ENCODE measurements around the gene MPPE1.

The MPPE1 gene

DNA sequence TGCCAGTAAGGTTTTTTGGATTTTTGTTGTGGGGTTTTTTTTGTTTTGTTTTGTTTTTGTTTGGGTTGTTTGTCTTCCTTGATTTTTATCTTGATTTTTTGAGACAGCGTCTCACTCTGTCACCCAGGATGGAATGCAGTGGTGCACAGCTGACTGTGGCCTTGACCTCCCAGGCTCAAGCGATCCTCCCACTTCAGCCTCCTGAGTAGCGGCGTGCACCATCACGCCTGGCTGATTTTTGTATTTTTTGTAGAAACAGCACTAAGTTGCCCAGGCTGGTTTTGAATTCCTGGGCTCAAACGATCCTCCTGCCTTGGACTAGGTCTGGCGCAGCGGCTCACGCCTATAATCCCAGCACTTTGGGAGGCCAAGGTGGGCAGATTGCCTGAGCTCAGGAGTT lies 16.4 kb downstream of the MPPE1 start:
- no peak for TF ChIP-seq Cebpa-rat (IDR thresholded peaks at IDR 0.05)
- Histone ChIP-seq H3K27me3 (no peaks in the 10 kb centered on the region), H3K4me1 (peaks cover 12 to 71% (median 43%) of the 10 kb centered on the region in 10 experiments), H4K20me1 (no peaks in the 10 kb centered on the region), H3K4me2 (peak overlapping the region in 8 of 11 experiments; percentile 72 to 97 (median 91); a peak in 13 of 22 replicates), H3K36me3 (peaks cover 40 to 80% (median 58%) of the 10 kb centered on the region in 11 experiments), H3K9me3 (replicated peaks in 1 of 11) (no peaks in the 10 kb centered on the region), H3K27ac (peak overlapping the region in 8 of 11 experiments; percentile 28 to 84 (median 74); a peak in 14 of 22 replicates), H3K9ac (peak overlapping the region in 4 of 11 experiments; percentile 40 to 52 (median 50); a peak in 4 of 22 replicates), H3K4me3 (no peak overlapping the region)

DNA sequence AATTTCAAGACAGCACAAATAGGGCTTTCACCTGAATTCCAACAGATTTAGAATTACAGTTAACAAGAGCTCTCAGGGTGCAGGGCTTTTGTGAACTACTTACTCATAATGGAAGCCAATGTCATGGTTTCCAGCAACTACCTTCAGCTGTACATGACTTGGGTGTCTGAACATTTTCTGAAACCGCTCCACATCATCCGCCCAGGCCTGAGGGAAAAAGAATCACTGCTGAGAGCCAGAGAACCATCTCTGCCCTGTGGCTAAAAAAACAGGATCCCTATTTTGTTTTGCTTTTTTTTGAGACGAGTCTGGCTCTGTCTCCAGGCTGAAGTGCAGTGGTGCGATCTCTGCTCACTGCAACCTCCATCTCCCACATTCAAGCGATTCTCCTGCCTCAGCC lies 18.8 kb downstream of the MPPE1 start:
- no peak overlapping the region for H3K4me2 ChIP-seq
- H3K36me3 ChIP-seq = peaks cover 33 to 79% (median 57%) of the 10 kb centered on the region in 11 experiments
- no peak overlapping the region for H3K4me3 ChIP-seq
- H3K4me1 ChIP-seq = peaks cover 15 to 71% (median 44%) of the 10 kb centered on the region in 10 experiments
- H3K27me3 ChIP-seq = no peaks in the 10 kb centered on the region
- no peak overlapping the region for H3K9ac ChIP-seq
- no peak for TF ChIP-seq Cebpa-rat (IDR thresholded peaks at IDR 0.05)
- H3K27ac ChIP-seq = 0 out of 22 replicates have a peak overlapping the region, but pooled peaks of 2 of the 11 experiments have one; percentile 2 to 29
- no peaks in the 10 kb centered on the region for H4K20me1 ChIP-seq
- H3K9me3 ChIP-seq (replicated peaks in 1 of 11) = no peaks in the 10 kb centered on the region

DNA sequence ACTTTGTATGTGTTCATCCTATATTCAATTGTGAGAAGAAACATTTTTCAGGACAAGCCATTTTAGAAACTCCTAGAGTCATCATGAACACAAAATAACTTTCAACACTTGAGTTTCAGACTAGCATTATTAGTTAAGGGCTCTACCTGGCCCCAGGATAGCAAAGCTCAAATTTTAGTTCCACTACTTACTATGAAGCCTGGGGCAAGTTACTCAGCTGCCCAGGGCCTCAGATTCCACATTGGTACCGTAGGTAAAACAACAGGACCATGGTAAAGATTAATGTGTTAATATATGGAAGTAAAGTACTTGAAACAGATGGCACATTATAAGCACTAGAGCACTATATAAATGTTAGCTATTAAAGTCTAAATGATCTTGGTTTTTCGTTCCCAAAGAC lies 19.4 kb downstream of the MPPE1 start:
- Histone ChIP-seq H3K4me3 (no peak overlapping the region), H3K9me3 (replicated peaks in 1 of 11) (no peaks in the 10 kb centered on the region), H4K20me1 (no peaks in the 10 kb centered on the region), H3K36me3 (peaks cover 34 to 82% (median 57%) of the 10 kb centered on the region in 11 experiments), H3K27me3 (no peaks in the 10 kb centered on the region), H3K27ac (peak overlapping the region in 2 of 11 experiments; percentile 22 to 29; a peak in 2 of 22 replicates), H3K9ac (no peak overlapping the region), H3K4me1 (peaks cover 15 to 71% (median 44%) of the 10 kb centered on the region in 10 experiments), H3K4me2 (no peak overlapping the region)
- TF ChIP-seq Cebpa-rat (IDR thresholded peaks at IDR 0.05) = no peak

DNA sequence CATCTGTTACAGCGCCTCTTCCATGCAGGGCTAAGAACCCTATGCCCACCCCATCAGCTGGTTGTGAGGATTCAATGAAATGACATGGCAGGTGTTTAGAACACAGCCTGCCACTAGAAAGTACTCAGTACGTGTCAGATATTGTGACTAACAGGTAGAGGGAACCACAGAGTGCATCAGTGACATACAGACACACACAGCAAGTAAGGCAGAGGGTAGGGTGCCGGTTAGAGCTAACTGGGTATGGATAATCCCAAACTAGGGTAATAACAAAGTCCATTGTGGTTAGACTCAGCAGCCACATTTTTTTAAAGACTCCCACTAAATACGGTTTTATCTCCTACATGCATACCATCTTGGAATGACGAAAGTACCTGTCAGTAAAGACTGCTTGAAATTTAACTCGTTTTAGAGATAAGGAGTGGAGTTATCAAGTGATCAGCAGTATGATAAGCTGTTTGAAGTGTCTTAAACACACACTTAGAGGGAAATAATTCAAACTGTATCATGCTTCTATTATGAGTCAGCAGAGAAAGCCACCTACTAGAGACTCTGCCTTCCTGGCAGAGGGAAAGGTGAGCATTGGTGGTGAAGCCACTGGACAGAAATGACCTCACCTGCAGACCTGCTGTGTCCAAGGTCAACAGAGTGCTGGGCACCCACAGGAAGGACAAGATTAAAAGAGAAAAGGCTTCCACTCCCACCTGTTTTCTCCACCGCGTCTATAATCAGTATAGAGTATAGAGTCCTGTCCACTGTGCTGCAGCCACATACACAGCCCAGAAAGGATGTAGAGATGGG lies 20.6 kb downstream of the MPPE1 start:
- Histone ChIP-seq H4K20me1 (no peaks in the 10 kb centered on the region), H3K4me1 (peaks cover 23 to 68% (median 42%) of the 10 kb centered on the region in 10 experiments), H3K4me2 (no peak overlapping the region), H3K9me3 (replicated peaks in 1 of 11) (no peaks in the 10 kb centered on the region), H3K27me3 (no peaks in the 10 kb centered on the region), H3K4me3 (no peak overlapping the region), H3K27ac (peak overlapping the region in 2 of 11 experiments; percentile 7 to 22; a peak in 2 of 22 replicates), H3K9ac (no peak overlapping the region), H3K36me3 (peaks cover 34 to 75% (median 57%) of the 10 kb centered on the region in 11 experiments)
- no peak for TF ChIP-seq Cebpa-rat (IDR thresholded peaks at IDR 0.05)

DNA sequence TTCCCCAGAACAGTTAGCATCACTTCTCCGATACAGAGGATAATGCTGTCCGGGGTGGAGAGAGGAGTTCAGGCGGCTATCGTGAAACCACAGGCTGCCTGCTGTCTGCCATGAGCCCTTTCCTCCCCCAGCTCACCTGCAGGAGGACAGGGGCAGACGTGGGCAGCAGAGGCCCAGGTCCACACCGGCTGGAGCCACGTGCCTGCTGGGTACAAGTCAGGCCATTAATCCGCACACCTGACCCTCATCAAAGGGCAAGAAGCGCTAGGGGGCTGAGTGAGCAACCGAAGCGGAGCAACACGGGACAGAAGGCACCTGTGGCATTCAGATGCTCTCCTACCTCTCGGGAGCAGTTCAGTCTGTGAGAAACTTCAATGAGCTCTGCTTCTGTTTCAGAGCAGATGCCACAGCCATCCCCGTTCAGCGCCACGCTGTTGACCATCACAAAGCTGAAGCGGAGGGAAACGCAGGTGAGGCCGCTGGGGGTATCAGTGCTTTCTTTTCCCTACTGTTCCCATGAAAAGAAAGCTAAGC lies 21.5 kb downstream of the MPPE1 start:
- Histone ChIP-seq H3K36me3 (peaks cover 34 to 74% (median 52%) of the 10 kb centered on the region in 11 experiments), H3K27me3 (no peaks in the 10 kb centered on the region), H3K4me2 (peak overlapping the region in 1 of 11 experiments; percentile 3; a peak in 1 of 22 replicates), H3K27ac (peak overlapping the region in 5 of 11 experiments; percentile 4 to 39 (median 17); a peak in 4 of 22 replicates), H3K9ac (no peak overlapping the region), H3K4me3 (no peak overlapping the region), H3K9me3 (replicated peaks in 1 of 11) (no peaks in the 10 kb centered on the region), H3K4me1 (peaks cover 32 to 68% (median 42%) of the 10 kb centered on the region in 10 experiments), H4K20me1 (no peaks in the 10 kb centered on the region)
- TF ChIP-seq Cebpa-rat (IDR thresholded peaks at IDR 0.05) = no peak

DNA sequence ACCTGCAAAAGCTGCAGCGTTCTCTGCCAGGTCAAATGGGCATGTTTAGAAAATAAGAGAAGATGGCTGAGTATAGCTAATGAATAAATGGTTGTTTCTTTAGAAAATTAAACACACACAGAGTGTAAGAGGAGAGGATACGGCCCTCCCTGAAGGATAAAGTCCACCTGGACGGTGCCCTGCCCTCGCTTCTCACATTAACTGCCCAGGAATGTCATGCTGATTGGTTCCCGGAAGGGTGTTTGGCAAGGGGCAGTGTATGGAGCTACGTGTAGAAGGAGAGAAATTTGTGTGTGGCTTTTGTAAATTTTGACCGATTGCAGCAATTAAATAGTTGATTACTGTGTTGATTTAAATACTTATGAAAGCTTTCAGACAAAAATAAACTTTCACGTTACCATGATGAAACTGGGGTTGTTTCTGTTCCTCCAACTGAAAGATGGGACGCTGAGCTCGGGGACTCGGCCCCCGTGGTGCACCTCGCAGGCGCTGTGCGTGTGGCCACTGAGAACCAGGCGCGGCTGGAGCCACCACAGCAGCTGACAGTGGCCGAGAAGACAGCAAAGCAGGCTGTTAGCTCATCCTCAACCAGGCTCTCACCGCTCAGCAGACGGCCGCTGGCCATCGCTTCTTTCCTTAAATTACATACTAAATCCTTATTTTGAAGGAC lies 22.7 kb downstream of the MPPE1 start:
- H3K27ac ChIP-seq = peak overlapping the region in 8 of 11 experiments; percentile 76 to 93 (median 86); a peak in 15 of 22 replicates
- no peaks in the 10 kb centered on the region for H3K27me3 ChIP-seq
- H3K9ac ChIP-seq = no peak overlapping the region
- H3K4me2 ChIP-seq = peak overlapping the region in 8 of 11 experiments; percentile 75 to 88 (median 83); a peak in 16 of 22 replicates
- H4K20me1 ChIP-seq = no peaks in the 10 kb centered on the region
- H3K9me3 ChIP-seq (replicated peaks in 1 of 11) = no peaks in the 10 kb centered on the region
- peaks cover 42 to 76% (median 52%) of the 10 kb centered on the region in 10 experiments for H3K4me1 ChIP-seq
- no peak for TF ChIP-seq Cebpa-rat (IDR thresholded peaks at IDR 0.05)
- no peak overlapping the region; a peak in 1 of 20 replicates for H3K4me3 ChIP-seq
- peaks cover 30 to 77% (median 45%) of the 10 kb centered on the region in 11 experiments for H3K36me3 ChIP-seq

DNA sequence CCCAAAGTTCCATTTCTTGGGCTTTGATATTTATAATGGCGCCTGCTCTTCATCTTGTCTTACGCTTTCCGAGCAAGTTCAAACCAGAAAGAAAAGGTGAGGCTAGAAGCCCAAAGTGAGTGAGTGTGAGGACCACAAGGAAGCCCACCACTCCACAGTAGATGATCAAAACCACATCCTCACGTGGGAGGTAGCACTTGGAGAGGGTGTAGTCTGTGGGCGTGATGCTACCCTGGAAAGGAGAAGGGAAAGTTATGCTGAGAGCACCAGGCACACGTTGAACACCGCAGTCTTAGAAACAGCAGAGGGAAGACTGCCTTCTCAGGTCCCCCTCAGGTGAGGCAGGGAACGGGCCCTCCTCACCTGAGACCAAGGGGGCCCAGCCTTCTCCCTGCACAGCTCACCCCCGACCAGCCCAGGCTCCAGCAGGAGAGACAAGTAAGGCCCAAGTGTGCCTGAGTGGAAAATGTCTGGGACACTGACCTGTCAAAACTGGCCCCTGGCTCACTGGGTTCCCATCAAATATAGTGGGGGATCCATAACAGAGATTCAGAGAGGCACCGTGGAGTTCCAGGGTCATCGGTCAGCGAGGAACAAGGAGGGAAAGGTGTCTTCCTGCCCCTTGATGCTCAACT lies 23.6 kb downstream of the MPPE1 start:
- peaks cover 23 to 68% (median 39%) of the 10 kb centered on the region in 11 experiments; a peak in 20 of 22 replicates for H3K36me3 ChIP-seq
- H3K4me1 ChIP-seq = peaks cover 42 to 77% (median 52%) of the 10 kb centered on the region in 10 experiments
- no peaks in the 10 kb centered on the region for H3K9me3 ChIP-seq (replicated peaks in 1 of 11)
- H4K20me1 ChIP-seq = no peaks in the 10 kb centered on the region
- TF ChIP-seq Cebpa-rat (IDR thresholded peaks at IDR 0.05) = no peak
- H3K9ac ChIP-seq = peak overlapping the region in 8 of 11 experiments; percentile 6 to 75 (median 41); a peak in 10 of 22 replicates
- H3K27me3 ChIP-seq = no peaks in the 10 kb centered on the region
- H3K4me2 ChIP-seq = peak overlapping the region; percentile 61 to 88 (median 79)
- peak overlapping the region in 10 of 11 experiments; percentile 60 to 93 (median 84); a peak in 20 of 22 replicates for H3K27ac ChIP-seq
- H3K4me3 ChIP-seq = peak overlapping the region in 1 of 10 experiments; percentile 17; a peak in 1 of 20 replicates

DNA sequence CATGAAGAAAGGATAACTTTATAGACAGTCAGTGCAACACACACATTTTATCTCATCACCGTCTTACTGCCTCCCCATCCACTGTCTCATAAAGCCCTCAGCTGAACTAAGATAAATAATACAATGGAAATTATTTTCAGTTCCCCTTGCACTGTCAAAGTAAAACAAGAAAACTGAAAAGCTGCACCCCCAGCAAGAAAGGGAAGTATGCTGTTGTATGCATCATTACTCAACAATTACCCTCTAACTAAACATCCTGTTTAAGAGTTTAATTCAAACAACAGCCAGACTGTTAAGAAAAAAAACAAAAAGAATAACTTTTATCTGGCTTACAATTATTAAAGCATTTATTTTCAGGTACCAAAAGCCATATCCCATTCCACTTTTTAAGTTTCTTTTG lies 25.0 kb downstream of the MPPE1 start:
- H3K4me2 ChIP-seq = peak overlapping the region; percentile 61 to 88 (median 79); a peak in 21 of 22 replicates
- H3K9ac ChIP-seq = peak overlapping the region in 9 of 11 experiments; percentile 12 to 75 (median 62); a peak in 16 of 22 replicates
- peaks cover 10 to 54% (median 26%) of the 10 kb centered on the region in 11 experiments; a peak in 18 of 22 replicates for H3K36me3 ChIP-seq
- H4K20me1 ChIP-seq = no peaks in the 10 kb centered on the region
- peak overlapping the region in 3 of 10 experiments; percentile 5 to 29 (median 27); a peak in 5 of 20 replicates for H3K4me3 ChIP-seq
- peak in 2 of 11 experiments; percentile 9 to 47; a peak in 2 of 22 replicates for TF ChIP-seq Cebpa-rat (IDR thresholded peaks at IDR 0.05)
- H3K4me1 ChIP-seq = peaks cover 42 to 75% (median 52%) of the 10 kb centered on the region in 10 experiments
- H3K27me3 ChIP-seq = no peaks in the 10 kb centered on the region
- H3K9me3 ChIP-seq (replicated peaks in 1 of 11) = no peaks in the 10 kb centered on the region
- H3K27ac ChIP-seq = peak overlapping the region; percentile 60 to 93 (median 83); a peak in 21 of 22 replicates
